Ascending aorta (tissue), 2 donors: ENCODE results near the gene NCKAP5. TPM values are rescaled to one million over a fixed set of nuclear protein-coding genes. Genes with fewer than 3 reads are reported as not detected.

ENCODE experiments used
- DNase-seq, 2 donors: peaks; one replicate each; pipeline ENCODE4 v3.0.0-alpha.2; 2019; ENCODE audit warnings: low spot score in 2 of 2
- H3K27ac ChIP-seq, 2 donors: fragments of 200-600 bp; sonication (generic); one replicate each; pipeline ENCODE4 v1.5.1; 2016 to 2017; ENCODE audit warnings: mild to moderate bottlenecking in 1 of 2
- H3K27me3 ChIP-seq: fragments of 200-600 bp; sonication (generic); one replicate; pipeline ENCODE4 v1.5.1; 2017
- H3K36me3 ChIP-seq, 2 donors: fragments of 200-600 bp; sonication (generic); one replicate each; pipeline ENCODE4 v1.5.1; 2016
- H3K4me1 ChIP-seq, 2 donors: fragments of 200-600 bp; sonication (generic); one replicate each; pipeline ENCODE4 v1.5.1; 2016 to 2017; ENCODE audit warnings: mild to moderate bottlenecking in 1 of 2
- H3K4me3 ChIP-seq, 2 donors: fragments of 200-600 bp; sonication (generic); one replicate each; pipeline ENCODE4 v1.5.1; 2016 to 2017; ENCODE audit warnings: mild to moderate bottlenecking in 1 of 2
- H3K9me3 ChIP-seq, 2 donors: fragments of 200-600 bp; sonication (generic); one replicate each; pipeline ENCODE4 v1.5.1; 2016
- intact Hi-C: fragments of 100-400 bp; cut with DNase I; formaldehyde crosslinking; loops from one replicate; pipeline ENCODE4 v1.15.1; 2023
- total RNA-seq: library from RNA; depleted of rRNA; stranded (reverse); fragments of >200 nt; gene quantifications from one replicate; pipeline ENCODE4 v1.1.0, GENCODE V29; 2016
- TF ChIP-seq, protein P1 (sequence below), 3 experiments: fragments of 200-600 bp in 2 of 3; fragments of 450-650 bp in 1 of 3; sonication (generic) in 2 of 3; IDR thresholded peaks; one replicate each; pipeline ENCODE4 v1.5.1; 2016 to 2019; ENCODE audit warnings: antibody characterized with exemption in 3 of 3, mild to moderate bottlenecking in 1 of 3, moderate library complexity in 1 of 3

NCKAP5 gene
- total RNA-seq, 1 donor from 2014 or later: 0.75 TPM

DNA sequence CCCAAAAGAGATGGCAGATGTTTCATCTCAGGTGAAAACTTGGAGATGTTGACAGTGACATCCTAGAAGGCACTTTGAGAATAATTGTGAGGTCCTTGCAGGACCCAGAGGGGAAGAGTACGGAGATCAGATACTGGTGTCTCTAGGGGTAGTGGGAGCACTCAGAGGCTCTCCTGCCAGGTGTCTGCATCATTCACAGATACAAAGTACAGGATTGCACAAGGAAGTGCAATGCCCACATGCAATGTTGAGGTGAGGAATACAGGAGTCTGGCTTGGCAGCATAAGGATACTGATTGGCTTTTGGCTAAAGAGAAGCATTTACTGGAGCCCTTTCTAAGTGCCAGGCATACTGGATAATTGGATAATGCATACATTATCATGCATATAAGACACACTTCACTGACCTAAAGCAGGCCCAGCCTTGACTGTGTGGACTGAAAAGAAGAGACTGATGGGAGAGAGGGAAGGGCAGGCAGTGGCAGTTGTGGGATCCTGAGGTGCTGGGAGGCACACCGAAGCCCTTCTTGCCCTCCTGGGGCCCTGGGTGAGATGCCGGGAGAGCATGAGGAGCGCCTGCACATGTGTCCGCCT is 31.0 kb upstream of the NCKAP5 start:
- no peaks in the 10 kb centered on the region for H3K27me3 ChIP-seq
- TF ChIP-seq, protein P1, sequence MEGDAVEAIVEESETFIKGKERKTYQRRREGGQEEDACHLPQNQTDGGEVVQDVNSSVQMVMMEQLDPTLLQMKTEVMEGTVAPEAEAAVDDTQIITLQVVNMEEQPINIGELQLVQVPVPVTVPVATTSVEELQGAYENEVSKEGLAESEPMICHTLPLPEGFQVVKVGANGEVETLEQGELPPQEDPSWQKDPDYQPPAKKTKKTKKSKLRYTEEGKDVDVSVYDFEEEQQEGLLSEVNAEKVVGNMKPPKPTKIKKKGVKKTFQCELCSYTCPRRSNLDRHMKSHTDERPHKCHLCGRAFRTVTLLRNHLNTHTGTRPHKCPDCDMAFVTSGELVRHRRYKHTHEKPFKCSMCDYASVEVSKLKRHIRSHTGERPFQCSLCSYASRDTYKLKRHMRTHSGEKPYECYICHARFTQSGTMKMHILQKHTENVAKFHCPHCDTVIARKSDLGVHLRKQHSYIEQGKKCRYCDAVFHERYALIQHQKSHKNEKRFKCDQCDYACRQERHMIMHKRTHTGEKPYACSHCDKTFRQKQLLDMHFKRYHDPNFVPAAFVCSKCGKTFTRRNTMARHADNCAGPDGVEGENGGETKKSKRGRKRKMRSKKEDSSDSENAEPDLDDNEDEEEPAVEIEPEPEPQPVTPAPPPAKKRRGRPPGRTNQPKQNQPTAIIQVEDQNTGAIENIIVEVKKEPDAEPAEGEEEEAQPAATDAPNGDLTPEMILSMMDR (IDR thresholded peaks at IDR 0.05): no peak
- H3K36me3 ChIP-seq: no peaks in the 10 kb centered on the region
- no peak overlapping the region for H3K27ac ChIP-seq
- intact Hi-C loops: no loop called here
- DNase-seq: no peak
- H3K4me1 ChIP-seq: no peaks in the 10 kb centered on the region
- H3K4me3 ChIP-seq: no peak overlapping the region
- no peaks in the 10 kb centered on the region for H3K9me3 ChIP-seq

DNA sequence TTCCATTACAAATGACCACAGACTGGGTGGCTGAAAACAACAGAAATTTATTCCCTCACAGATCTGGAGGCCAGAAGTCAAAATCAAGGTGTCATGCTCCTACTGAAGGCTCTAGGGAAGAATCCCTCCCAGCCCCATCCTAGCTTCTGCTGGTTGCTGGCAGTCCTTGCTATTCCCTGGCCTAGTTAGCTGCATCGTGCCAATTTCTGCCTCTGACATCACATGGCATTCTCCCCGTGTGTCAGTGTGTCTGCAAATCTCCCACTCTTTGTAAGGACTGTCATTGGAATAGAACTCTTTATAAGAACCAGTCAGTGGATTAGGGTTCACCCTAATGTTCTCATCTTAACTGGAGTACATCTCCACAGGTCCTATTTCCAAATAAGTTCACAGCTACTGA is 30.5 kb upstream of the NCKAP5 start:
- TF ChIP-seq, protein P1 (IDR thresholded peaks at IDR 0.05): no peak
- Histone ChIP-seq H3K27ac (no peak overlapping the region), H3K4me3 (no peak overlapping the region), H3K36me3 (no peaks in the 10 kb centered on the region), H3K27me3 (no peaks in the 10 kb centered on the region), H3K4me1 (no peaks in the 10 kb centered on the region), H3K9me3 (no peaks in the 10 kb centered on the region)
- intact Hi-C loops: no loop called here
- DNase-seq: no peak

DNA sequence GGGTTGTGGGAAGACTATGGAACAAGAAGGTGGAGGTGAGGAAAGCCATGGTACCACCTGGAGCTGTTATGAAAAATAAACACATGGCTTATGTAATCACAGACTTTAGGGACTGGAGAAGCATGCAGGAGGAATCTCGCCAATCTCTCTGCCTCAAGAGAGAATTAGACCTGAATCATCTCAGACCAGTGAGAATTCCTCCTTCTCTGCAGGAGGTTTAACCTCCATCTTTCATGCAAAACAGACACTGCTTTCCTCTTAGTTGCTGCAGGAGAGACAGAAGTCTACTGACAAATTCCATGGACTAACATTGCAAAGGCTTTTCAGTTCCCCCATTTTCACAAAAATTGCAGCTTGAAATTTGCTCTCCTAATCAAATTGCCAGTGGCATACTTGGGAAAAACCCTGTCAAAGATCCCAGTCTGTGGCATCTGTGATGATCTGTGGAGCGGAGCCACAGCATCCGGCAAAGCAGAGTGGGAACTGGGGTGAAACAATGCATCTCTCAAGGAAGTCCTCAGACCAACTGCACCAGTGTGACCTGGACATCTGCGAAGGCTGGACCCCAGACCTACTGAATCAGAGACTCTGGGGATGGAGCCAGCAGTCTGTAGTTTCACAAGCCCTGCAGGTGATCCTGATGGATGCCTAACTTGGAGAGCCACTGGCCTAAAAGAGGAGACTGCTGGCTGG is 28.6 kb upstream of the NCKAP5 start:
- no peaks in the 10 kb centered on the region for H3K36me3 ChIP-seq
- TF ChIP-seq, protein P1 (IDR thresholded peaks at IDR 0.05): no peak
- no peak overlapping the region for H3K27ac ChIP-seq
- no peak overlapping the region for H3K4me3 ChIP-seq
- H3K4me1 ChIP-seq: no peaks in the 10 kb centered on the region
- no peak for DNase-seq
- H3K9me3 ChIP-seq: no peaks in the 10 kb centered on the region
- no peaks in the 10 kb centered on the region for H3K27me3 ChIP-seq
- intact Hi-C loops: no loop called here

DNA sequence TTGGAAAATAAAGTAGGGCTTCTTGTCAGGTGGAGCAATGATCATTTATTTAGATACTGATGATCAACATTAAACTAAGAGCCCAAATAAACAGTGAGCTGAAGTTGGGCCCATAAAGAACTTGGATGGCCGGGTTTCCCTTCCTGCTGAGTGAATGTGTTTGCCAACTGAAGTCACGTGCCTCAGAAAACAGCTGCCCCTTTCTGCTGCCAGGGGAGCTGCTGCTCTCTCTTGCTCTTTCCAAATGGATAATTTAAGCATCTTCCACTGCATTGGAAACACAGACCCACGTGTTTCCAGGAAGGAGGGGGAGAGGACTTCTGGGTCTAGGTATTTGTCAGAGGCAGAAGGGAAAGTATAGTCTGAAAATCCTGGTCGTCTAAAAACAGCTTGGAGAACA is 22.9 kb upstream of the NCKAP5 start:
- TF ChIP-seq, protein P1 (IDR thresholded peaks at IDR 0.05): no peak
- no peaks in the 10 kb centered on the region for H3K4me1 ChIP-seq
- H3K4me3 ChIP-seq: peak overlapping the region in 1 of 2 donors; percentile 30
- no peak for DNase-seq
- H3K27ac ChIP-seq: no peak overlapping the region
- H3K36me3 ChIP-seq: no peaks in the 10 kb centered on the region
- intact Hi-C loops: no loop called here
- H3K27me3 ChIP-seq: no peaks in the 10 kb centered on the region
- no peaks in the 10 kb centered on the region for H3K9me3 ChIP-seq

DNA sequence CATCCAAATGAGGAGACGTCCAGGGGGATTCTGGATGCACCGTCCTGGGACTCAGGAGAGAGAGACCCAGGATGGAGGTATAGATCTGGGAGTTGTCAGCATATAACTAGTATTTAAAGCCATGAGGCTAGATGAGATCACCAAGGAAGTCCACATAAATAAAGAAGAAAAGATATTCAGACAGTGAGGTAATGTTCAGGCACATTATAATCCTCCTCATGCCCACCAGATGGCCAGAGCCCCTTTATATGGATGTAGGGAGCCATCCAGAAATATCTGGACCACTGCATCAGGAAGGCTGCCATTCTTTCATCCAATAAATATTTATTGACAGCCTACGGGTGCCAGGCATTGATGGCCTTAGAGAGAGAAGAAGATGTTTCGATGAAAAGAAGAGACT is 21.2 kb upstream of the NCKAP5 start:
- Histone ChIP-seq H3K27ac (no peak overlapping the region), H3K27me3 (no peaks in the 10 kb centered on the region), H3K9me3 (no peaks in the 10 kb centered on the region), H3K36me3 (no peaks in the 10 kb centered on the region), H3K4me3 (no peak overlapping the region), H3K4me1 (no peaks in the 10 kb centered on the region)
- DNase-seq: no peak
- TF ChIP-seq, protein P1 (IDR thresholded peaks at IDR 0.05): no peak
- intact Hi-C loops: no loop called here
